ENCODE results near the gene TDRD9.

DNA sequence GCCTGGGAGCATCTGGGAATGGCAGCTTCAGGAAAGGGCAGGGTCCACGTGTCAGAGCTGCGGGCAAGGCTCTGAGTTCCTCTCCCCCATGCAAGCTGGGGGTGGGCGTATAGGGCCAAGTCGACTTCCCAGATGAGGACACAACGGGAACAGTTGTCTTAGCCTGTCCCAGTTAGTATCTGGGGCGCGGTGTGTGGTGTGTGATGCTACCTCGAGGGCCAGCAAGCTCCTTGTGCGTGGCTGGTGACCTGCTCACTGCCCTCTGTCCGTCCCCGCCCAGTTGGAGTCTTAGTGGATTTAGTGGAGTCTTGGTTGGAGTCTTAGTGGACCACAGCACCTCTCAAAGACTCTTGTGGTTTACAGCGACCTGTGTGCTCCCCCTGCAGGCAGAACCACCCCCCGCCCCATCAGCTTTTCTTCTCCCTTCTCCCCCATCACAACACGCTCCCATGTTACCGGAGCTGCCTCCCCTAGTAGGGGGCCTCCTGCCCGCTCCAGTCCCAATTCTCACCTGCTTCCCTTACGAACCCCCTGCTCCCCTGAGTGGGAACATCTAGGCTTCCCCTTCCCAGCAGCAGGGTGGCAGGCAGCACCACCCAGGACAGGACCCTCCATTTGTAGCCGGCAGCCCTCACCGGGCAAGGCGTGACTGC lies 165.9 kb downstream of the TDRD9 start:
- TF ChIP-seq POLR2A (IDR thresholded peaks at IDR 0.05; ENCODE audit: low read depth, low read length) (no peak), SPI1 (IDR thresholded peaks at IDR 0.05; ENCODE audit: low read depth, low read length) (no peak), TAF1 (IDR thresholded peaks at IDR 0.05; ENCODE audit: low read depth, low read length) (no peak), POLR2AphosphoS5 (IDR thresholded peaks at IDR 0.05; ENCODE audit: low read depth, low read length) (no peak)

Measured in GM12891 (cell line).